Ovary (tissue), 9 donors: ENCODE measurements around the gene PCDHGA5. TPM values are rescaled to one million over a fixed set of nuclear protein-coding genes. Genes with fewer than 3 reads are reported as not detected.
"Not testable (repeated sequence)": the region's sequence is repeated elsewhere in the genome, so short reads cannot be mapped to it uniquely, and the experiment has no call there.

Experiments
- DNase-seq, 5 donors: peaks; one replicate each; pipeline ENCODE4 v3.0.0-alpha.2; 2019 to 2020
- H3K27ac ChIP-seq, 2 donors: fragments of 200-600 bp; one replicate each; pipeline versions ENCODE4 v1.5.1 to v1.8.0; 2019 to 2022
- H3K27me3 ChIP-seq: fragments of 200-600 bp; one replicate; pipeline ENCODE4 v1.8.0; 2022
- H3K36me3 ChIP-seq: fragments of 200-600 bp; sonication (generic); one replicate; pipeline ENCODE4 v1.5.1; 2019
- H3K4me1 ChIP-seq: one replicate; pipeline ENCODE4 v1.8.1; 2013; ENCODE audit warnings: mild to moderate bottlenecking, moderate library complexity; ENCODE audit not compliant: insufficient read depth
- H3K4me3 ChIP-seq: fragments of 200-600 bp; sonication (generic); one replicate; pipeline ENCODE4 v1.5.1; 2017
- H3K9me3 ChIP-seq, 2 donors: fragments of 200-600 bp in 1 of 2; sonication (generic) in 1 of 2; one replicate each; pipeline versions ENCODE4 v1.5.1 to v1.8.1; 2013 to 2019; ENCODE audit warnings: mild to moderate bottlenecking in 1 of 2, moderate library complexity in 1 of 2
- CTCF ChIP-seq, 3 donors: fragments of 450-650 bp in 2 of 3; fragments of 200-600 bp in 1 of 3; IDR thresholded peaks; one replicate each; pipeline versions ENCODE4 v1.5.1 to v1.8.0; 2016 to 2022; ENCODE audit warnings: antibody characterized with exemption in 3 of 3, mild to moderate bottlenecking in 1 of 3
- EP300 ChIP-seq: sonication (generic); formaldehyde crosslinking; IDR thresholded peaks from one replicate; pipeline ENCODE4 v1.6.1; 2017; ENCODE audit warnings: antibody characterized with exemption
- POLR2A ChIP-seq: fragments of 450-650 bp; IDR thresholded peaks from one replicate; pipeline ENCODE4 v1.6.1; 2017; ENCODE audit warnings: antibody characterized with exemption, mild to moderate bottlenecking, moderate library complexity
- WGBS, 3 donors: extraction: QIAGEN DNeasy Blood & Tissue Kit in 1 of 3; methylation state at CpG; one replicate each; pipeline versions ENCODE4 v1.1.5 to v1.1.7; 2013 to 2017; 5-methylcytosine and 5-hydroxymethylcytosine counted together
- intact Hi-C, 4 donors: fragments of 100-400 bp; cut with DNase I; formaldehyde crosslinking; loops; one replicate each; pipeline versions ENCODE4 v1.11.0 to v1.15.1; 2022 to 2023
- polyA plus RNA-seq, 2 donors: library from polyadenylated mRNA; stranded (reverse); fragments of 200-250 nt in 1 of 2; fragments of 350-450 nt in 1 of 2; fragmentation: Illumina TruSeq in 1 of 2; extraction: RNeasy Lipid Tissue Mini Kit (QIAGEN cat#74804) in 1 of 2; gene quantifications; one replicate each; pipeline ENCODE4 v1.2.3, GENCODE V29; 2013 to 2014
- total RNA-seq, 7 donors: library from RNA; depleted of rRNA in 2 of 7; stranded (reverse); fragments of >200 nt in 2 of 7; fragmentation: NEBNext Ultra II Directional in 3 of 7; extraction: Animal tissue kit (Norgen Biotek cat#: 25700) in 3 of 7; gene quantifications; one replicate each; pipeline versions ENCODE4 v1.1.0 to v1.2.4, GENCODE V29; 2016 to 2023
- donor health status: DM: no; HTN: no; CAD: no; lungs with moderate emphysema.
- donor health status: DM: no; HTN: no; CAD: no.
- donor health status: Bipolar disorder and iron deficiency.
- donor health status: DM: yes; HTN: yes; CAD: no.
- donor health status: DM: no; HTN: no; CAD: no.
- donor health status: DM: yes; HTN: yes; CAD: no.

Gene PCDHGA5
- total and polyA plus RNA-seq, 9 donors, result 1.7 to 9.5 (median 4.5) TPM

DNA sequence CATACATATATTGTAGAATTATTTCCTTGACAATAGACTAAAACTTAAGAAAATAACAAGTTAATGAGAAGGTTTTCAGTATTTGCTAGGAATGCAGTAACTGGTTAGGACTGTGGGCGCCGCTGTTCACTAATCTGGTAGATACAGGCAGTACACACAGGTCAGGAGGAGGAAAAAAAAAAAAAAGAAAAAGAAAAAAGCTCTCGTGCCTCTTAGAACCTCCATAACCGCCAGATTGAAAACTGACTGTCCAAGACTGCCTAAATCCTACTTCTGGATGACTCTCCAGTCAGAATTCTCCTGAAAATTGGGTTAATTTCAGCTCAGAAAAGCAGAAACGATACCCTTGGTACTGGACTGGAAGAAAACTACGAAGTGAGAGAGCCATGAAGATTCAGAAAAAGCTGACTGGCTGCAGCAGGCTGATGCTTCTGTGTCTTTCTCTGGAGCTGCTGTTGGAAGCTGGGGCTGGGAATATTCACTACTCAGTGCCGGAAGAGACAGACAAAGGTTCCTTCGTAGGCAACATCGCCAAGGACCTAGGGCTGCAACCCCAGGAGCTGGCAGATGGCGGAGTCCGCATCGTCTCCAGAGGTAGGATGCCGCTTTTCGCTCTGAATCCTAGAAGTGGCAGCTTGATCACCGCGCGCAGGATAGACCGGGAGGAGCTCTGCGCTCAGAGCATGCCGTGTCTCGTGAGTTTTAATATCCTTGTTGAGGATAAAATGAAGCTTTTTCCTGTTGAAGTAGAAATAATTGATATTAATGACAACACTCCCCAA is 33.5 kb upstream of the PCDHGA5 start, which contains the start of gene PCDHGA1:
TSS of gene PCDHGA1 (plus strand) at position 216 of the 782 bp plus-strand sequence.
- no peaks in the 10 kb centered on the region for H3K36me3 ChIP-seq
- no peak within 1 kb of the TSS for H3K4me3 ChIP-seq
- intact Hi-C loops, result no loop called here

DNA sequence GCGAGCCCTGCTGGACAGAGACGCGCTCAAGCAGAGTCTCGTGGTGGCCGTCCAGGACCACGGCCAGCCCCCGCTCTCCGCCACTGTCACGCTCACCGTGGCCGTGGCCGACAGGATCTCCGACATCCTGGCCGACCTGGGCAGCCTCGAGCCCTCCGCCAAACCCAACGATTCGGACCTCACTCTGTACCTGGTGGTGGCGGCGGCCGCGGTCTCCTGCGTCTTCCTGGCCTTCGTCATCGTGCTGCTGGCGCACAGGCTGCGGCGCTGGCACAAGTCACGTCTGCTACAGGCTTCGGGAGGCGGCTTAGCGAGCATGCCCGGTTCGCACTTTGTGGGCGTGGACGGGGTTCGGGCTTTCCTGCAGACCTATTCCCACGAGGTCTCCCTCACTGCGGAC is 31.4 kb upstream of the PCDHGA5 start:
- H3K36me3 ChIP-seq, H3K27me3 ChIP-seq, intact Hi-C loops, DNase-seq, H3K4me3 ChIP-seq, H3K4me1 ChIP-seq, H3K27ac ChIP-seq: not testable (repeated sequence)
- WGBS, 3 donors, result 30 to 55% (median 42%) methylated on average over 34 to 39 of the region's 39 CpGs
- peaks cover 3 to 44% of the 10 kb centered on the region in 2 donors for H3K9me3 ChIP-seq

More for the DNA sequence above, 33.5 kb upstream of the PCDHGA5 start, which contains the start of gene PCDHGA1:
- TF ChIP-seq CTCF (IDR thresholded peaks at IDR 0.05) (no peak), POLR2A (no peak), EP300 (no peak)
- WGBS, 3 donors, result 17 to 26% (median 23%) methylated on average over 21 of the region's 21 CpGs
- Histone ChIP-seq H3K4me1 (no peaks in the 10 kb centered on the region), H3K27me3 (no peaks in the 10 kb centered on the region), H3K27ac (no peak within 1 kb of the TSS), H3K9me3 (peaks cover 0 to 48% of the 10 kb centered on the region in 2 donors)
- DNase-seq, result no peak

DNA sequence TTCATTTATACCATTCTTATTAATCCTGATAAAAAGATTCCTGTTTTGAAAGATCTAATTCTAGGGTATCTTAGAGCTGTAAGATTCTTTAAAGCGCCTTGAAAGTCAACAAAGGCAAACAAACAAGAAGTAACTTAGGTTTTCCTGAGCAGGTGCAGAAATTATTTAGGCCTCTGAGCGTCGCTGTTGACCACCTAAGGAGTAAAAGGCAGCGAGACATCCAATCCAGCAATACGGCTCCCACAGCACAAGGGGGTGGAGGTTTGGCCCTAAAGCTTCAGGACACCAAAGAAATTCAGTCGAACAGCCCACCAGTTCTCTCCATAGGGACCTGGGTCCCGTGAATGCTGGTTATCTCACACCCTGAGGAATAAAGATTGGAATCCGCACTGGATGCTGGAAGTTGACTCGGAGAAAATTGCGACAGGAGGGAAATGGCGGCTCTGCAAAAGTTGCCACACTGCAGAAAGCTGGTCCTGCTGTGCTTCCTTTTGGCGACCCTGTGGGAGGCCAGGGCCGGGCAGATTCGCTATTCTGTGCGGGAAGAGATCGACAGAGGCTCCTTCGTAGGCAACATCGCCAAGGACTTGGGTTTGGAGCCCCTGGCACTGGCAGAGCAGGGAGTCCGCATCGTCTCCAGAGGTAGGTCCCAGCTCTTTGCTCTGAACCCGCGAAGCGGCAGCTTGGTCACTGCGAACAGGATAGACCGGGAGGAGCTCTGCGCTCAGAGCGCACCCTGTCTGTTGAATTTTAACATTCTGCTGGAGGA is 25.2 kb upstream of the PCDHGA5 start, which contains the start of gene PCDHGA2:
TSS of gene PCDHGA2 (plus strand) at position 223 of the 769 bp plus-strand sequence.
- peak within 1 kb of the TSS; percentile 26 for H3K4me3 ChIP-seq
- no peak within 1 kb of the TSS for H3K27ac ChIP-seq
- 7 to 15% (median 7%) methylated on average over 27 of the region's 27 CpGs for whole genome bisulfite sequencing, 3 donors
- intact Hi-C loops, result no loop called here
- H3K9me3 ChIP-seq, result peaks cover 7 to 37% of the 10 kb centered on the region in 2 donors
- H3K27me3 ChIP-seq, result no peaks in the 10 kb centered on the region
- no peak for TF ChIP-seq EP300
- TF ChIP-seq CTCF (IDR thresholded peaks at IDR 0.05), result peak; percentile 9 to 58 (median 46)
- DNase-seq, result peak in 3 of 5 donors; percentile 43 to 50 (median 43)
- H3K4me1 ChIP-seq, result no peaks in the 10 kb centered on the region
- no peaks in the 10 kb centered on the region for H3K36me3 ChIP-seq

GRCh38 chr5:141340781-141341354 is 23.1 kb upstream of the PCDHGA5 start:
- H3K4me3 ChIP-seq, intact Hi-C loops, H3K4me1 ChIP-seq, DNase-seq, H3K27me3 ChIP-seq, H3K36me3 ChIP-seq, H3K27ac ChIP-seq: not testable (repeated sequence)
- WGBS, 3 donors, result 42 to 79% (median 52%) methylated on average over 24 to 45 of the region's 45 CpGs
- peaks cover 19 to 46% of the 10 kb centered on the region in 2 donors for H3K9me3 ChIP-seq

DNA sequence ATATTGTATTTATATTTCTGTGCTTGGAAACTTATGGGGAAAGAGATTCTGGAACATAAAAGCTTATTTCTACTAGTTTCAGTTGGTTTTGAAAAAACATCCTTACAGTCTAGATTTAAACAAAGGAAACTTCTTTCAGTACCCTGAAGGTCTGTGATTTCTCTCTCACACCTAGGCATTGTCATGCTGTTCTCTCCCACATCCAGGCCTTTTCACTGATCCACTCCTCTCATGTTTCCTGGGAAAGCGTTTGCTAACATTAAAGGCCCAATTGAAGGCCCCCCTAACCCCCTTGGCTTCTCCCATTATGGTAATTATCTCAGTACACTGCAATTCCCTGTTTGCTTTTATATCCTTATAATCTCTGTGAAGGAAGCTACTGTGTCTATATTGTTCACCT is 21.2 kb upstream of the PCDHGA5 start:
- Histone ChIP-seq H3K9me3 (peaks cover 16 to 49% of the 10 kb centered on the region in 2 donors), H3K27ac (no peak overlapping the region), H3K27me3 (no peaks in the 10 kb centered on the region), H3K4me3 (no peak overlapping the region), H3K36me3 (no peaks in the 10 kb centered on the region), H3K4me1 (no peaks in the 10 kb centered on the region)
- intact Hi-C loops, result no loop called here
- DNase-seq, result no peak
- TF ChIP-seq POLR2A, result no peak
- no peak for TF ChIP-seq CTCF (IDR thresholded peaks at IDR 0.05)
- no peak for TF ChIP-seq EP300
- 19 to 26% (median 23%) methylated on average over 1 of the region's 1 CpG for whole genome bisulfite sequencing, 3 donors
